ENCODE data around the gene FAM114A1. TPM values are rescaled to one million over a fixed set of nuclear protein-coding genes. Genes with fewer than 3 reads are reported as not detected.

The FAM114A1 gene
- total RNA-seq, 1 donor from 2014 or later = 7.4 TPM

- H4K20me1 ChIP-seq (ENCODE audit: low read depth) = no peaks in the 10 kb centered on the region
- Mint-ChIP-seq H3K4me1 (no peaks in the 10 kb centered on the region), H3K9me3 (no peaks in the 10 kb centered on the region), H3K27me3 (ENCODE audit: insufficient read depth, low read depth) (peaks cover 3% of the 10 kb centered on the region), H3K27ac (no peak overlapping the region), H3K4me3 (no peak overlapping the region), H3K36me3 (no peaks in the 10 kb centered on the region)
- no peak overlapping the region for H3K9ac ChIP-seq
- TF ChIP-seq, protein P1, sequence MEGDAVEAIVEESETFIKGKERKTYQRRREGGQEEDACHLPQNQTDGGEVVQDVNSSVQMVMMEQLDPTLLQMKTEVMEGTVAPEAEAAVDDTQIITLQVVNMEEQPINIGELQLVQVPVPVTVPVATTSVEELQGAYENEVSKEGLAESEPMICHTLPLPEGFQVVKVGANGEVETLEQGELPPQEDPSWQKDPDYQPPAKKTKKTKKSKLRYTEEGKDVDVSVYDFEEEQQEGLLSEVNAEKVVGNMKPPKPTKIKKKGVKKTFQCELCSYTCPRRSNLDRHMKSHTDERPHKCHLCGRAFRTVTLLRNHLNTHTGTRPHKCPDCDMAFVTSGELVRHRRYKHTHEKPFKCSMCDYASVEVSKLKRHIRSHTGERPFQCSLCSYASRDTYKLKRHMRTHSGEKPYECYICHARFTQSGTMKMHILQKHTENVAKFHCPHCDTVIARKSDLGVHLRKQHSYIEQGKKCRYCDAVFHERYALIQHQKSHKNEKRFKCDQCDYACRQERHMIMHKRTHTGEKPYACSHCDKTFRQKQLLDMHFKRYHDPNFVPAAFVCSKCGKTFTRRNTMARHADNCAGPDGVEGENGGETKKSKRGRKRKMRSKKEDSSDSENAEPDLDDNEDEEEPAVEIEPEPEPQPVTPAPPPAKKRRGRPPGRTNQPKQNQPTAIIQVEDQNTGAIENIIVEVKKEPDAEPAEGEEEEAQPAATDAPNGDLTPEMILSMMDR (IDR thresholded peaks at IDR 0.05) = peak; percentile 18
- no peak for TF ChIP-seq EZH2 (IDR thresholded peaks at IDR 0.05)
- H3K4me1 ChIP-seq = no peaks in the 10 kb centered on the region
- no peak overlapping the region for H3K4me3 ChIP-seq
- no peak overlapping the region for H3K27ac ChIP-seq
- H3K79me2 ChIP-seq (ENCODE audit: low read depth) = no peaks in the 10 kb centered on the region
- H3K4me2 ChIP-seq = no peak overlapping the region
- H3K9me3 ChIP-seq (ENCODE audit: low read depth) = no peaks in the 10 kb centered on the region
- DNase-seq (ENCODE audit: low spot score) = no peak
- H3F3A ChIP-seq (ENCODE audit: low read depth) = no peaks in the 10 kb centered on the region
- no peaks in the 10 kb centered on the region for H3K27me3 ChIP-seq
- no peak overlapping the region for H2AFZ ChIP-seq (replicated peaks)
- no peaks in the 10 kb centered on the region for H3K36me3 ChIP-seq
These were observed 126.1 kb downstream of the FAM114A1 start for GRCh38 chr4:38993683-38994082.

DNA sequence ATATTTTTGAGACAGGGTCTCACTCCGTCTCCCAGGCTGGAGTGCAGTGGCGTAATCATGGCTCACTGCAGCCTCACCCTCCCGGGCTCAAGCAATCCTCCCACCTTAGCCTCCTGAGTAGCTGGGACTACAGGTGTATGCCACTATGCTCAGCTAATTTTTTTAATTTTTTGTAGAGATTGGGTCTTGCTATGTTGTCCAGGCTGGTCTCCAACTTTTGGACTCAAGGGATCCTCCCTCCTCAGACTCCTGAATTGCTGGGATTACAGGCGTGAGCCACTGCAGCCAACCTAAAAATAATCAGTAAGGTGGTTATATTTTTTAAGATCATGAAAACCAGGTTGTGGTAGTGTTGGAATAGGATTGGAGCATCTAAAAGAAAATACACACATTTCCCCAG is 126.5 kb downstream of the FAM114A1 start:
- no peak for DNase-seq (ENCODE audit: low spot score)
- no peaks in the 10 kb centered on the region for H3K36me3 ChIP-seq
- no peak for TF ChIP-seq EZH2 (IDR thresholded peaks at IDR 0.05)
- TF ChIP-seq EZH2phosphoT487 (IDR thresholded peaks at IDR 0.05) = no peak
- TF ChIP-seq, protein P1 (IDR thresholded peaks at IDR 0.05) = no peak
- no peak overlapping the region for H3K27ac Mint-ChIP-seq
- peaks cover 2% of the 10 kb centered on the region for H3K27me3 Mint-ChIP-seq (ENCODE audit: insufficient read depth, low read depth)
- no peaks in the 10 kb centered on the region for H3K79me2 ChIP-seq (ENCODE audit: low read depth)
- no peaks in the 10 kb centered on the region for H3K27me3 ChIP-seq
- no peaks in the 10 kb centered on the region for H3K4me1 ChIP-seq
- H3K36me3 Mint-ChIP-seq = no peaks in the 10 kb centered on the region
- H3K9me3 ChIP-seq (ENCODE audit: low read depth) = no peaks in the 10 kb centered on the region
- H3F3A ChIP-seq (ENCODE audit: low read depth) = no peaks in the 10 kb centered on the region
- no peak overlapping the region for H3K4me2 ChIP-seq
- no peak overlapping the region for H3K4me3 Mint-ChIP-seq
- no peak overlapping the region for H2AFZ ChIP-seq (replicated peaks)
- no peaks in the 10 kb centered on the region for H3K9me3 Mint-ChIP-seq
- no peaks in the 10 kb centered on the region for H4K20me1 ChIP-seq (ENCODE audit: low read depth)
- H3K4me1 Mint-ChIP-seq = no peaks in the 10 kb centered on the region
- no peak overlapping the region for H3K4me3 ChIP-seq
- no peak overlapping the region for H3K27ac ChIP-seq
- no peak overlapping the region for H3K9ac ChIP-seq

MicroRNA genes within 50 kb of the gene (microRNA counts, 767-probe panel; counts per million panel counts)
- 460 counts per million, percentile 90 among the panel's probes with 10 or more counts for microRNA hsa-miR-574-3p
- 2,113 counts per million, percentile 90 among the panel's probes with 10 or more counts for microRNA hsa-miR-574-5p

Small RNA genes within 50 kb of the gene (microRNA-seq; reads per million reads assigned to microRNA genes)
- gene MIR574 = 11.4 reads per million, percentile 41 among the genes with 10 or more reads in this experiment

Small RNA genes within 50 kb of the gene (small RNA-seq; reads per million reads assigned to genes)
- 0.07 reads per million for gene MIR574

Other genes with a start within 250 kb of the FAM114A1 start
- 22.8 and 24.8 TPM in 2 replicates for gene KLF3, start 203.6 kb upstream of the FAM114A1 start, total RNA-seq (ENCODE audit: low replicate concordance)
- not detected in 2 replicates for gene TLR10, start 84.8 kb upstream of the FAM114A1 start, total RNA-seq (ENCODE audit: low replicate concordance)
- 0.03 TPM in 1 of 2 replicates, not detected in the other for gene TLR1, start 63.0 kb upstream of the FAM114A1 start, total RNA-seq (ENCODE audit: low replicate concordance)
- 0.06 and 0.07 TPM in 2 replicates for gene TLR6, start 11.0 kb upstream of the FAM114A1 start, total RNA-seq (ENCODE audit: low replicate concordance)
- not detected in 2 replicates for gene TMEM156, start 164.6 kb downstream of the FAM114A1 start, total RNA-seq (ENCODE audit: low replicate concordance)
- gene KLHL5, start 194.4 kb downstream of the FAM114A1 start, total RNA-seq (ENCODE audit: low replicate concordance) = 45.5 and 65.9 TPM in 2 replicates

All from neural progenitor cell (in vitro differentiated cells).